Measurements from ENCODE around the gene HBM.
"Not testable (repeated sequence)": the region's sequence is repeated elsewhere in the genome, so short reads cannot be mapped to it uniquely, and the experiment has no call there.

The HBM gene

DNA sequence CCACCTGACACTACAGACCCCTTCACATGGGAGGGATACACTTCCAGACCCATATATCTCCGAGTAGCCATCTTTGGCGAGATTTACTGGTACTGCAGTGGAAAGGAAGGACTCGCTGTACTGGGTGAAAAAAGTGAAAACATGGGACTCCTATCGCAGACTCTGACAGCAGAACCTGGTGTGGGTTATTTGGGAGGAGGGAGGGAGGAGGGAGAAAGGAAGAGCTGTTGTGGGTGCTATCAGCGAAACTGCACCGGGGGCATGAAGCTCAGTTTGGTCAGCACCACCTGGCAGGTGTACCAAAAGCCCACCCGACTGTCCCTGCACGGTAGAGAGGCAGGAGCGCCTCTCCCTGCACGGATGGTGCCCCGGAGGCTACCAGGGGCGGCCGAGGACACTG is 19.4 kb downstream of the HBM start:
- DNase-seq (ENCODE audit: low read depth): no peak

DNA sequence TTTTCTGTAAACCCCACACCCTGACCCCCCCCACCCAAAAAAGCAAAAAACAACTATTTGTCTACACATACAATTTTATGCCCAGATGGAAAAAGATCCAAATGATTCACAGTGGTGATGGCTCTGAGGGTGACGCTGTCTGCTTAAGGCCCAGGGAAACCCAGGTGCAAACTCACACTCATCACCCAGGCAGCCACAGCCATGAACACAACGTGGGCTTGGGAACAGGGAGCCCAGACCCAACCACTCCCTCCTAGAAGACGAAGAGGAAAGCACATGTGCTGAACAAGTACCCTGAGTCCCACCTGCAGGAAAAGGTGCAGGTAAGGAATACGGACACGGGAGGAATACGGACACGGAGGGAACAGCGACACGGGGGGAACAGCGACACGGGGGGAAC is 19.9 kb downstream of the HBM start:
- DNase-seq (ENCODE audit: low read depth): no peak

DNA sequence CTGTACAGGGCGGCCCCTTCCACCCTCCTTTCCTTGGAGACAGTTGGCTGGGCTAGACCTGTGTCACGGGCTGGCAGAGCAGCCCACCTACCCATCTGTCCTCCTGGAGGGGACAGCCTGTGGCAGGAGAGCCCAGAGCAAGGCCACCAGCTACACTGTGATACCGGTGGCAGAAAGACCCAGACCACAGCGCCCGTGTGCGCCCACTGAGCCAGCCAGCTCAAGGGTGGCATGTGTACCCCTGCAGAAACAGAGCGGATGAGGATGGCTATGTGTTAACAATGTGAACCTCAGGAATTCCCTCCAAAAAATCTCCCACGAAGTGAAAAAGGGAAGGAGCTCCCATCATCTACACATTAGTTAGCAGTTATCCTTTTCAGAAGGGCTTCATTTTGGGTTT is 21.6 kb downstream of the HBM start:
- DNase-seq (ENCODE audit: low read depth): no peak

DNA sequence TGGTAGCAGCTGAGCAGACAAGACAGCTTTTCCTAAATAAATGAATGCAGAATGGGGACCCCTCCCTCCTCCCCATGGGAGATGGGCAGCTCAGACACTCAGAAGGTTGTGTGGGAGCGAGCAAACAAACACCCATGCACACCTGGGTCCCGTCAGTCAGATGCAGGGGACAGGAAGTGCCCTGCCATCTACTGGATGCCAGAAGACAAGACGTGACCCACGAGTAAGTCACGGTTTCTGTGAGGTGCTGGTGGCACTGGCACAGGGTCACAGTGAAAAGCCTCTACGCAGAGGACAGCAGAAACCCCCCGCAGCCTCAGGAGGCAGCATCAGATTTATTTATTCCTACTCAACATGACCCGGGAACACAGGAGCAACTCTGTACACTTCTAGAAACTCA is 22.9 kb downstream of the HBM start:
- no peak for DNase-seq (ENCODE audit: low read depth)

DNA sequence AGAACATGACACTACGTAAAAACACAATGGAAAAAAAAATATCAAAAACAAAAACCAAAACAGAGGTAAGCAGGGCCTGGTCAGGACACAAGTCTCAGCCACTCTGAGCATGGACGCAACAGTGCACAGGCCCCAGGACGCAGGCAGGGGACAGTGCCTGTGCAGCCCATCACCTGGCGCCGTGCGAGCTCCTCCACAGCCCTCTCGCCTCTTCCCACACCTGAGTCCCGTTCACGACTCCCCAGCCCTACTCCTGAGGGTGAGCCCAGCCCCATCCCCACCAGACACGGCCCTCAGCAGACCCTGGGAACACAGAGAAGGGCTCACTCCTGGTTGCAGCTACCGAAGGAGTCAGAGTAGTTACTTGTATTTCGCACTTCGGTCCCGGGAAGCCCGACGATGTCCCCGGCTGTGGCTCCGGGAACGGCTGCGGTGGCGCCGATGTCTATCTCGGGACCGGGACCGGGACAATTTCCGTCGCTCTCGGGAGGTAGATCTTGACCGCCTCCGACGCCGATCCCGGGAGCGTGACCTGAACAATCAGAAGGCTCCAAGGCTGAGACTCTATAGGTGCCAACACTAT is 23.9 kb downstream of the HBM start:
- no peak for DNase-seq (ENCODE audit: low read depth)

DNA sequence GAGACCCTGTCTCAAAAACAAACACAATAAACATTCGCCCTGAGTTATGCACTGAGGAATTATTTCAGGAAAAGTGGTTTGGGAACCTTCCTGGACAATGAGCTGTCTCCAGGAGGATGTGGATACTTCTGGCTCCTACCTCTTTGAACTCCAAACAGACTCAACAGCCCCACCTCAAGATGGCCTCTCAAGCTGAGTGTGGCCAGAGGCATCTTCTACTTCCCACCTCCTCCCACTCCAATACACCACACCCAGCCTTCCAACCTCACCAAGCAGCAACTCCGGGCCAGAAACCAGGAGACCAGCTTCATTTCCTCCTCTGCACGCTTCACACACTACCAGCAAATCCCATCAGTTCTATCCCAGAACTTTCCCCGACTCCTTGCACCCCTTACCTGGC is 26.1 kb downstream of the HBM start:
- no peak for DNase-seq (ENCODE audit: low read depth)

DNA sequence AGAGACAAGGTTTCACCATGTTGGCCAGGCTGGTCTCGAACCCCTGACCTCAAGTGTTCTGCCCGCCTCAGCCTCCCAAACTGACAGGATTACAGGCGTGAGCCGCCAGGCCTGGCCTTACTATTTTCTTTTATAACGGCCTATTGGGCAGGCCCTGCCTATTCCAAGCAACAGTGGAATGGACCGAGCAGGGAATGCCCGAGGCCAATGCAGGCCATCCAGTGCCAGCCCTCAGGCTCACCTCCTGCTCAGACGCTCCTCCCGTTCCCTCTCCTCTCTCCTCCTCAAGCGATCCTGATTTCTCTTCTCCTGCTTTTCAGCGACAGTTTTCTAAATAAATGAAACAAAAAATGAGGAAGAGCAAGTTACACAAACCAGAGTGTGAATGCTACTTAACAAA is 26.9 kb downstream of the HBM start:
- no peak for DNase-seq (ENCODE audit: low read depth)

DNA sequence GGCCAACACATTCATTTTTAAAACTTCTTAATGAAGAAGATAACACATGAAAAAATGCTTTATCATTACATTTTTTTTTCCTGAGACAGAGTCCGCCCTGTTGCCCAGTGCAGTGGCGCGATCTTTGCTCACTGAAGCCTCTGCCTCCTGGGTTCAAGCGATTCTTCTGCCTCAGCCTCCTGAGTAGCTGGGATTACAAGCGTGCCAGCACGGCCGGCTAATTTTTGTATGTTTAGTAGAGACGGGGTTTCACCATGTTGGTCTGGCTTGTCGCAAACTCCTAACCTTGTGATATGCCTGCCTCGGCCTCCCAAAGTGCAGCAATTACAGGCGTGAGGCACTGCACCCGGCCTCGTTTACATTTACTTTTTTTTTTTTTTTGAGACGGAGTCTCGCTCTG is 27.7 kb downstream of the HBM start:
- DNase-seq (ENCODE audit: low read depth): no peak

DNA sequence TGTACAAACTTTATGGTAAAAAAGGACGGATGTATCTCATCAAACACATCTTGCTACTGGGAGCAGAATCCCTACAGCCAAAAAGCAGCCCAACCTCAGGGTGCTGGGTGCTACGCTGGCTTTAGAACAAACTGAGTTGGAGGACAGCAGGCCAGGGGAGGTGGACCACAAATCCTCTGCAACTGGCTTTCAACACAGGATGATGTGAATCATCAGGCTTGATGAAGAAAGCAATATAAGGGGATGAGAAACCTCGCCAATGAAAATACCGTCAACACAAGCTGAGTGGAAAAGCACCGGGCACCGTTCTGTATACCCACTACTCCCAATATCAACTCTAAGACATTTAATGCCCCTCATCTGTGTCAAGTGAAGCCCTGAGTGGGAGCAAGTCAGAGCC is 28.7 kb downstream of the HBM start:
- no peak for DNase-seq (ENCODE audit: low read depth)

DNA sequence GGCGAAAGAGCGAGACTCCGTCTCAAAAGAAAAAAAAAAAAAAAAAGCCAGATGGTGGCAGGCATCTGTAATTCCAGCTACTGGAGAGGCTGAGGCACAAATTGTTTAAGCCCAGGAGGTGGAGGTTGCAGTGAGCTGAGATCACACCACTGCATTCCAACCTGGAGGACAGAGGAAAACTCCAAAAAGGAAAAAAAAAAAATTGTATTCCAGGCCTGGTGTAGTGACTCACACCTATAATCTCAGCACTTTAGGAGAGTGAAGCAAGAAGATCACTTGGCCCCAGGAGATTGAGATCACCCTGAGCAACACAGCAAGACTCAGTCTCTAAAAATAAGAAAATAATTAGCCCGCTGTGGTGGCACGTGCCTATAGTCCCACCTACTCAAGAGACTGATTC is 34.6 kb downstream of the HBM start:
- no peak for DNase-seq (ENCODE audit: low read depth)

DNA sequence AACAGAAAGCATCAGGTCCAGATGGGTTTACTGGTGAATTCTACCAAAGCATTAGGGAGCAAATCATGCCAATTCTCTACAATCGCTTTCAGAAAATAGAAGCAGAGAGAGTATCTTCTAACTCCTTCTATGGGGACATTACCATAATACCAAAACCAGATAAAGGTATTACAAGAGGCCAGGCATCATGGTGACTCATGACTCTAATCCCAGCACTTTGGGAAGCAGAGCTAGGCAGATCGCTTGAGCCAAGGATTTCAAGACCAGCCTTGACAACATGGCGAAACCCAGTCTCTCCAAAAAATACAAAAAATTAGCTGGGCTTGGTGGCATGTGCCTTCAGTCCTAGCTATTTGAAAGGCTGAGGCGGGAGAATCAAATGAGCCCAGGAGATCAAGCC is 37.5 kb downstream of the HBM start:
- no peak for DNase-seq (ENCODE audit: low read depth)

DNA sequence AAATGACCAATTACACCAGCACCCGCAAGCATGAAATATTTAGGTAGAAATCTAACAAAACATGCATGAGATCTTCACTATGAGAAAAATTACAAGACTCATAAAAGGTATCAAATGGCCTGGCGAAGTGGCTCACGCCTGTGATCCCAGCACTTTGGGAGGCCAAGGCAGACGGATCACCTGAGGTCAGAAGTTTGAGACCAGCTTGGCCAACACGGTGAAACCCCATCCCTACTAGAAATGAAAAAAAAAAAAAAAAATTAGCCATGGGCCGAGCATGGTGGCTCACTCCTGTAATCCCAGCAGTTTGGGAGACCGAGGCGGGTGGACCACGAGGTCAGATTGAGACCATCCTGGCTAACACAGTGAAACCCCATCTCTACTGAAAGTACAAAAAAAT is 38.3 kb downstream of the HBM start:
- DNase-seq (ENCODE audit: low read depth): not testable (repeated sequence)

DNA sequence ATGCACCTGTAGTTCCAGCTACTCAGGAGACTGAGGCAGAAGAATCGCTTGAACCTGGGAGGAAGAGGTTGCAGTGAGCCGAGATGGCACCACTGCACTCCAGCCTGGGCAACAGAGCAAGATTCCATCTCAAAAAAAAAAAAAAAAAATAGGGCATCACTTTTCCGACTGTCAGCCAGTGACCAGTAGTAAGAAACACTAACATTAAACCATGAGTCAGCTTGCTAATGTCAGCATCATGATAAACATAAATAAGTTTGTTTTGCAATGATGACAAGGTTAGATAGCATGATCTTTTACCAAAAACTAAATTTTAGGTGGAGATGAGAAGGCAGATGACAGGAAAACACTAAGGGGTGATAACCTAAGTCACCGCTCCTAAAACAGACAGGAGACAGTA is 43.6 kb downstream of the HBM start:
- not testable (repeated sequence) for DNase-seq (ENCODE audit: low read depth)

DNA sequence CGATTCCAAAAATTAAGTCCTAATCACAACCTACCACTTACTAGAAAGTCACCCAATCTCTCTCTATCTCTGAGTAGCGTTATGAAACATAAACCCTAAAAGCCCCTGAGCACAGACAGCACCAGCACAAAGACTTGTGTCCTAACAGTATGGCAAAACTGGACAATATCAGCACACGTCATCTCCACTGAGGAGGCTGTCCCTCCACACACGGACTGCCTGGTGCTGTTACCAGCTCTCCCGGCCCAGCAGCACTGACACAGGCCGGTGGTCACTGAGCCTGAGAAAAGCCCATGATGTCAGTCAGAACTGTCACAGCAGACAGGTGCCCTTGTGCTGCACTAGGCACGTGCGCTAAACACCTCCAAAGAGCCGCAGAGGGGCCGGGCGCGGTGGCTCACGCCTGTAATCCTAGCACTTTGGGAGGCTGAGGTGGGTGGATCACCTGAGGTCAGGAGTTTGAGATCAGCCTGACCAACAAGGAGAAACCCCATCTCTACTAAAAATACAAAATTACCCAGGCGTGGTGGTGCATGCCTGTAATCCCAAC is 45.9 kb downstream of the HBM start:
- not testable (repeated sequence) for DNase-seq (ENCODE audit: low read depth)

DNA sequence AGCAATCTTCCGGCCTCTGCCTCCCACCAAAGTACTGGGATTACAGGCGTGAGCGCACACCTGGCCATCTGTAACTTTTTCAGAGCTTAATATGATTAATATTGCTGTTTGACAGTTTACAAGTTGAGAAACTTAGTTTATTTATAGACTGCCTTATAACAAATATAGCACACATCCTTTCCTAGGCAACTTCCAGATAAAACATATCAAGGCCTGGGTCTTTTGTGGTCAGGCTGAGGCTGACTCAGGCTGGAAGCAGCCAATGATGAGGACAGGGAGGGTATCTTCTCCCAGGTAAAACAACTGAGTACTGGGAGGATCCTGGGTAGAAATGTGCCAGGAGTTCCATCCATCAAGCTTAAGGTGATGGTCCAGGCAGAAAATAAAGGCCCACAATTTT is 47.2 kb downstream of the HBM start:
- no peak for DNase-seq (ENCODE audit: low read depth)

Measured in T follicular helper cell (primary cell).